HG03097 (cell line): Measurements from ENCODE around the gene BMERB1.
"Not testable (repeated sequence)": the region's sequence is repeated elsewhere in the genome, so short reads cannot be mapped to it uniquely, and the experiment has no call there.

Experiments used
- ATAC-seq: cut with Tn5 transposase; IDR thresholded peaks from one replicate; pipeline ENCODE4 v1.9.1; 2021; ENCODE audit not compliant: unreplicated experiment, low FRiP score

The BMERB1 gene

DNA sequence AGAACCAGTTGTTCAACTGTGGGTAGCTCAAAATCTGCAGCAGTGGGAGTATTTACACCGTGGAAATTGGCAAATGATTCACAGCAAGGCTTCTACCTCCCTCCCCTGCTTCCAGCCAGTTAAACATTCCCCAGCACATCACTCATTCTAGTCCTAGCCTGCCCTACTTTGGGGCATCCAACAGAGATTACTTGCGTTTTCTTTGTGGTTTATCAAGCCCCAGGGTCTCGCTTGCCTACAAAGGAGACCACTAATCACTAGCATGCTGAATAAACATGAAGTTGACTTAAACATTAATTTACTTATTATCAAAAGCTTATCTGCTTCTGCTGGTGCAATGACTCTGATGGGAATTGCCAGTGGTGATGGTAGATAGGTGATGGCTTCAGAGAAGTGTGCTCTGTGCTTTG is 114.1 kb downstream of the BMERB1 start:
- no peak for ATAC-seq

GRCh38 chr16:15552507-15552906 is 118.1 kb downstream of the BMERB1 start:
- ATAC-seq, result no peak

- no peak for ATAC-seq
These were observed 119.1 kb downstream of the BMERB1 start for GRCh38 chr16:15553313-15554088.

DNA sequence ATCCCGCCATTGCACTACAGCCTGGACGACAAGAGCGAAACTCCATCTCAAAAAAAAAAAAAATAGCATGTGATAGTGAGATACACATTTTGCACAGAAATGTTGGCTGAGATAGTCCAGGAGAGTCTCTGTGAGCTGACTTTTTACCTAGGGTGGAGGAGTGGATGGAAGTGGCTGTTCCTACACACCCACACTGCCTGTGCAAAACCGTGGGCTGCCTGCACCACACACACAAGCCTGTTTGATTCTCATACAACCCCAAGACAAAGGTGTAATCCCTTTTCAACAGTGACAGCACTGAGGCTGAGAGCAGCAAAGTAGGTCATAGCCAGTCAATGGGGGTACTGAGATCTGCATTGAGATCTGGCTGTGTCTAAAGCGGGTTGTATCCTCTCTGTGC is 121.7 kb downstream of the BMERB1 start:
- ATAC-seq, result no peak

DNA sequence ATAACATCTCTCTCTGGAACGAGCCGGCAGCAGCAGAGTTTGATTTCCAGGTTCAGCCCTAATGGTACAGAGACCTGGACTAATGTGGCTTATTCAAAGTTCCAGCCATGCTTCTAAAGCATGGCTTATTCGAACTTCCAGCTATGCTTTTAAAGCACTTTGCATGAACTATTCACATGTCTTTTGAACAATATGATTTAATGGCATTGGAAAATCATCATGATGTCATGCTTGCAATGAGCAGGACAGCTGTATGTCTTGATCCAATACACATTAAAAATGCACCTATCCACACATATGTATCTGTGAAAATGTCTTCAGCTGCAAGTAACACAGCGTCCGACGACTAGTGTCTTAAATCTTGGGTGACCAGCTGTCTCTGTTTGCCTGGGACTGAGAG is 122.9 kb downstream of the BMERB1 start:
- ATAC-seq, result no peak

DNA sequence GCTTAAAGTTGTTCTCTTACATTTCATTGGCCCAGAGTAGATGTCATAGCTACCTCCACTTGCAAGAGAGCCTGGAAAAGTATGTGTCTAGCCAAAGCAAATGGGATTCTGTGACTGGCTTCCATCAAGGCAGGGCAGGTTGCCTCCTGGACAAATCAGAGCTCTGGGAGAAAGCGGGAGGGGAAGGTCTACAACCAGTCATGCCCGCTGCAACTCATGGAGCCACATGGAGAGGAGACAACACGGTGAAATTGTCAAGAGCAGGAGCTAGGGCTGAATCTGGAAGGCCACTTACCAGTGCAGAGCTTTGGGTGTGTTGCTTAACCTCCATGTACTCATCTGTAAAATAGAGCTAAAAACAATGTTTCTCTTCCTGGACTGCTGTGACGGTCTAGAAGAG is 124.8 kb downstream of the BMERB1 start:
- no peak for ATAC-seq

- ATAC-seq, result no peak
These were observed 130.4 kb downstream of the BMERB1 start for GRCh38 chr16:15564604-15565339.

GRCh38 chr16:15566095-15566494 is 131.7 kb downstream of the BMERB1 start:
- no peak for ATAC-seq

DNA sequence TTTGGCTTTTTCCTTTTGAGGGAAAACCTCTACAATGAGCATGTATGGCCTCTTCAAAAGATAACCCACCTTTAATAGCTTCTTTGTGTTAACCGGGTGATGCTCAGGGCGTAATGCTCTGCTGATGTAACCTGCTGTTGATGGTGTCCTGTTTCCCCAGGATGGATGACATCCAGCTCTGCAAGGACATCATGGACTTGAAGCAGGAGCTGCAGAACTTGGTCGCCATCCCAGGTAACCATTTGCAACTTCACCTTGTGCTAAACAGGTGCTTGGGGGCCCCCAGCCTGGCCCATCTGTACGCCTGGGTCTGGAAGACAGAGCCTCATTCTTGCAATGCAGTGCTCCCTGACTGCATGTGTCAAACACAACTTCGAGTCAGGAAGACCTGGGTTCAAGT is 133.4 kb downstream of the BMERB1 start:
- ATAC-seq, result no peak

DNA sequence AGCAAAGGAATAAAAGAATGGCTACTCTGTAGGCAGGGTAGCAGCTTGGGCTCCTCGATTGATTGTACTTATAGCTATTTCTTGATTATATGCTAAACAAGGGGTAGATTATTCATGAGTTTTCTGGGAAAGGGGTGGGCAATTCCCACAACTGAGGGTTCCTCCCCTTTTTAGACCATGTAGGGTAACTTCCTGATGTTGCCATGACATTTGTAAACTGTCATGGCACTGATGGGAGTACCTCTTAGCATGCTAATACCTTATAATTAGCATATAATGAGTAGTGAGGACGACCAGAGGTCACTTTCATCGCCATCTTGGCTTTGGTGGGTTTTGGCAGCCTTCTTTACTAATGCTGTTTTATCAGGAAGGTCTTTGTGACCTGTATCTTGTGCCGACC is 136.3 kb downstream of the BMERB1 start:
- ATAC-seq, result not testable (repeated sequence)

GRCh38 chr16:15571557-15571956 is 137.2 kb downstream of the BMERB1 start:
- no peak for ATAC-seq

DNA sequence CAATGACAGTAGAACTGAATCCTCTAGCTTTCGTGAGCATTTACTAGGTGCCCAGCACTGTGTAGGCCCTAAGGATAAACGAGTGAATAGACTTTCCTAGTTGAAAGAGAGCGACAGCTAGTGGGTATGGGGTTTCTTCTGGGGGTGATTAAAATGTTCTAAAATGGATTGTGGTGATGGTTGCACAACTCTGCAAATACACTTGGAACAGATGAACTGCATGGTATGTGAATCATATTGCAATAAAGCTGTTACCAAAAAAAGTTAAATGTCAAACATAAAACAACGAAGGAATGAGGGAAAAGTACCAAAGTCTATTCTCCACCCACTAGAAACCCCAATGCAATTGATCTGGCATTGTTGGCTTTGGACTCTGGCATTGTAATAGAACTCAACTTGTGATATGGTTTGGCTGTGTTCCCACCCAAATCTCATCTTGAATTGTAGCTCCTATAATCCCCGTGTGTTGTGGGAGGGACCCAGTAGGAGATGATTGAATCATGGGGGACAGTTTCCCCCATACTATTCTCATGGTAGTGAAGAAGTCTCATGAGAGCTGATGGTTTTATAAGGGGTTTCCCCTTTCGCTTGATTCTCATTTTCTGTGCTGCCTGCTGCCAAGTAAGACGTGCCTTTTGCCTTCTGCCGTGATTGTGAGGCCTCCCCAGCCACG is 138.1 kb downstream of the BMERB1 start:
- no peak for ATAC-seq

GRCh38 chr16:15573274-15573895 is 139.0 kb downstream of the BMERB1 start:
- ATAC-seq, result no peak

DNA sequence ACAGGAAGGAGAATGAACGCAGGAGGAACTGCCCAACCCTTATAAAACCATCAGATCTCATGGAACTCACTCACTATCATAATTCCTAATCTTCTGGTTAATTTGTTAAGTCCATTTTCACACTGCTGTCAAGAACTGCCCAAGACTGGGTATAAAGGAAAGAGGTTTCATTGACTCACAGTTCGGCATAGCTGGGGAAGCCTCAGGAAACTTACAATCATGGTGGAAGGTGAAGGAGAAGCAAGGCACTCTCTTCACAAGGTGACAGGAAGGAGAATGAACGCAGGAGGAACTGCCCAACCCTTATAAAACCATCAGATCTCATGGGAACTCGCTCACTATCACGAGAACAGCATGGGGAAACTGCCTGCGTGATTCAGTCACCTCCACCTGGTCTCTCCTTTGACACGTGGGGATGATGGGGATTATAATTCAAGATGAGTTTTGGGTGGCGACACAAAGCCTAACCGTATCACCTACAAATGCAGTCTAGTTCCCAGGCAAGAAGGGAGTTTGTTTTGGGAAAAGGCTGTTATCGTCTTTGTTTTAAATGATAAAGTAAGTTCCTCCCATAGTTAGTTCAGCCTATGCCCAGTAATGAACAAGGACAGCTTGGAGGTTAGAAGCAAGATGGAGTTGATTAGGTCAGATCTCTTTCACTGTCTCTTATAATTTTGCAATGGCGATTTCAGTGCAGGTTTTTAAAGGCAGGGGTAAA is 139.7 kb downstream of the BMERB1 start:
- not testable (repeated sequence) for ATAC-seq

DNA sequence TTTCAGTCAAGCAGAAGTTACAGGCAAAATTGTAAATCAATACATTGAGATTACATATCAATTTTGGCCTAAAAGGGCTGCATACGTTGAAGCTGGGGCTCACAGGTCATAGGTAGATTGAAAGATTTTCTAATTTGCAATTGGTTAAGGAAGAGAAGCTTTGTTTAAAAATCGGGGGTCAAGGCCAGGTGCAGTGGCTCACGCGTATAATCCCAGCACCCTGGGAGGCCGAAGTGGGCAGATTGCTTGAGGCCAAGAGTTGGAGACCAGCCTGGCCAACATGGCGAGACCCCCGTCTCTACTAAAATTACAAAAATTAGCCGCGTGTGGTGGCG is 140.2 kb downstream of the BMERB1 start:
- no peak for ATAC-seq

DNA sequence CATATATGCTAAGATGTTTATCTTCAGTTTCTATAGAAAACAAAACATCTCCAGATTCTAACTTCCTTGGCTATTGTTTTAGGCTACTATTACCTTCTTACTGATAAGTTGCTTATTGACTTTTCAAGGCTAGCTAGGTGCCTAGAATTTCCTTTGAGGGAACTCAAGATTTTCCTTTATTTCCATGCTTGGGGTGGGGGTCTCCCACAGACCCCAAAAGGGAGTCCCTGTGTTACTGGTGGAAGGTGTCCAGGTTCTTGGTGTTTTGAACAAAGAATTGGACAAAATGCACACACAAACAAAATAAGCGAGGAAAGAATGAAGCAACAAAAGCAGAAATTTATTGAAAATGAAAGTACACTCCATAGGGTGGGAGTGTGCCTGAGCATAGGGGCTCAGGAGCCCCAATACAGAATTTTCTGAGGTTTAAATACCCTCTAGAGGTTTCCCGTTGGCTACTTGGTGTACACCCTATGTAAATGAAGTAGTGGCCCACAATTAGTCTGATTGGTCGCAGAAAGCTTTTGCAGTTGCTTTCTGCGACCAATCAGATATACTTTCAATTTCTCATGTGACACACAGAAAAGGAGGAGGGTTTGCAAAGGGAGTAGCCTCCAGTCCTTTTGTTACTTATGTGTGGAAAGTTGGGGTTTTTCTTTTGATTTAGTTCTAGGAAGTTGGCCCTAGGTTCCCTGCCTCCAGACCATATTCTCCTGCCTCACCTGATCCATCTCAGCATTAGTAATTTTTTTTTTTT is 141.1 kb downstream of the BMERB1 start:
- no peak for ATAC-seq

DNA sequence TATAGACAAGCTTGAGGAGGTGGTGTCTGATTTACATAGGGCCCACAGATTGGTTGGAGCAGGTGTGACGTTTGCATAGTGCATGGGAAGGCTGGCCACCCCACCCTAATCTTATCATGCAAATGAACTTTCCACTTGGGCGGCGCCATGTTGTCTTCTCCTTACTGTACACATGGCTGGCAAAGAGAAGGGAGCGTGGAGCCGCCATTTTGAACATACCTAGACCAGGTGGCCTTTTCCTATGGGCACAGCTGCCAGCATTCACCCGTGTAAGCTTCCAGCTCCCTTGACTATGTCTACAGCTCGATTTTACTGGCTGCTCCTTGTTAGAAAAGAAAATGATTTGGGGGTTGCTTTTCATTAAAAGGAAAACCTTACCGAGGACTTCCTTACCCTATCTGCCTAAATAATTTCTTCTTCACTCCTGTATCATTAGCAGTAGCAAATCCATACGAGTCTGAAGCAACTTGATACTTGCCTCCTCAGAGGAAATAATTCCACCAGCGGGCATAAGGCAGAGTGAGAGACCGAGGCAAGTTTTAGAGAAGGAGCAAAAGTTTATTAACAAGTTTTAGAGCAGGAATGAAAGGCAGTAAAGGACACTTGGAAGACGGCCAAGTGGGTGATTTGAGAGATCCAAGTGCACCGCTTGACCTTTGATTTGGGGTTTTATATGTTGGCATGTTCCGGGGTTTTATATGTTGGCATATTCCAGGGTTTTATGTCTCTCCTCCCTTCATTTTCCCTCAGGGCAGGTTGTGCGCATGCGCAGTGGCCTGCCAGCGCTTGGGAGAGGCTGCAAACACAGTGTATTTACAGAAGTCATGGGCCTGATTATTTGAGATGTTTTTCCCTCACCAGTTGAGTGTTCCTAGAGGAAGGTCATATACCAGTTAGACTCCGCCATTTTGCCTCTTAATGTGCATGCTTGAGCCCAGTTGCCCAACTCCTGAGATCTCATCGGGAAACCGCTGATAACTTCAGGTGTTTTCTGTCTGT is 142.9 kb downstream of the BMERB1 start:
- ATAC-seq, result no peak

DNA sequence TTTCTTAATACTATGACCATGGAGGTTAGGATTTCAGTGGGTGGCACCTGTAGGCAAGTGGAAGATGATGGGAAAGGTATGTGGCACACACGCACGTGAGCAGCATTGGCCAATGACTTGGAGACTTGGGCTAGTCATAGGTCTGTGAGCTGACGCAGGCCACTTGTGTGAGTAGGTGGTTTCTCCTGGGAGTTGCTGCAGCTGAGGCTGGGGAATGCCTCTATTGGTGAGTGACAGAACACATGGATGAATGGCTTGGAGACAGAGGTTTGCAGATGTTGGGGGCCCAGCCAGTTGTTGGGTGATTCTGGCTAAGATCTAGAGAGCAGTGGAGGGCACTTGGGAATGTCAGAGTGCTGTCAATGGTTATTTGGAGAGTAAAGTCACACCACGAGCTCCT is 144.4 kb downstream of the BMERB1 start:
- ATAC-seq, result no peak
